ENCODE measurements around the gene C3orf20.

Gene C3orf20

GRCh38 chr3:14674841-14675240 lies at the start of gene C3orf20:
Gene C3orf20, plus strand, starts transcription at chr3:14675141. Its CDS starts 7,573 bp downstream, at chr3:14682714.
- DNase-seq = no peak

DNA sequence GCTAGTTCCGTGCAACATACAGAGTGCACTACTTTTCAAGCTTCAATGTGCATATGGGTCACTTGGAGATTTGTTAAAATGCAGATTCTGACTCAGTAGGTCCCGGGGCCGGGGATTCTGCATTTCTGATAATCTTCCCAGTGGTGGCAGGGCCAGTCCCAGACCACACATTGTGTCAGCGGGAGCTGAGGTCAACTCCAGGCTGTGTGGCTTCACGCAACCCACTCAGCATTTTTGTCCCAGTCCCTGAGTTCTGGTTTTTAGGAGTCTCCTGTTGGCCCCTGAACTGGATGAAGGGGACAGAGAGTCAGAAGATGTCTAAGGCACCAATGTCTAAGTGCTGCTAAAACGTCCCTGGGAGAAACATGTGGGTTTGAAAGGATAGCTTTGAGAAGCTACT lies 49.5 kb upstream of the C3orf20 start:
- no peak for DNase-seq

GRCh38 chr3:14627815-14628214 lies 47.1 kb upstream of the C3orf20 start:
- no peak for DNase-seq

- DNase-seq = no peak
These were observed 46.5 kb upstream of the C3orf20 start for GRCh38 chr3:14628406-14628805.

GRCh38 chr3:14630404-14631100 lies 44.4 kb upstream of the C3orf20 start:
- no peak for DNase-seq

- no peak for DNase-seq
These were observed 43.8 kb upstream of the C3orf20 start for GRCh38 chr3:14631101-14631497.

GRCh38 chr3:14631687-14632441 lies 43.1 kb upstream of the C3orf20 start:
- DNase-seq = no peak

DNA sequence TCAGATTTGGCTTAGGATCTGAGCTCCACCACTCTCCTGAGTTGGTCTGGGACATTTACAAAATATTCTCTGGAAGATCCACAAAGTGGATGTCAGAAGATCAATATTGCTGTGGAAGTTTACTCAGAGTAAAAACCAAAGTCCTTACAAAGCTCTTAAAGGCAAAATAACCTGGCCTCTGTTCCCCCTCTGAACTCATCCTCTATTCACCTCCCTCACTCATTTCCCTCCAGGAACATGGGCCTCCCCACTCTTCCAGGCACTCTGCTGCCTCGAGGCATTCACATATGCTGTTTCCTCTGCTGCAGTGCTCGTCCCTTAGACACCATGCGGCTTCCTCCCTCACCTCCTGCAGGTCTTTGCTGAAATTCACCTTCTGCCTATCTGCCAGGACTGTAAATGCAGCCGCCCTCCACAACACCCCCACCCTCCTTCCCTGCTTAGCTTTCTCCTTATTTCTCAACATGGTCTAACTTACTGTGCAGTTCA lies 42.5 kb upstream of the C3orf20 start:
- DNase-seq = no peak

GRCh38 chr3:14633417-14633816 lies 41.5 kb upstream of the C3orf20 start:
- DNase-seq = no peak

- DNase-seq = peak; percentile 57 to 63
These were observed 41.0 kb upstream of the C3orf20 start for GRCh38 chr3:14633819-14634424.

DNA sequence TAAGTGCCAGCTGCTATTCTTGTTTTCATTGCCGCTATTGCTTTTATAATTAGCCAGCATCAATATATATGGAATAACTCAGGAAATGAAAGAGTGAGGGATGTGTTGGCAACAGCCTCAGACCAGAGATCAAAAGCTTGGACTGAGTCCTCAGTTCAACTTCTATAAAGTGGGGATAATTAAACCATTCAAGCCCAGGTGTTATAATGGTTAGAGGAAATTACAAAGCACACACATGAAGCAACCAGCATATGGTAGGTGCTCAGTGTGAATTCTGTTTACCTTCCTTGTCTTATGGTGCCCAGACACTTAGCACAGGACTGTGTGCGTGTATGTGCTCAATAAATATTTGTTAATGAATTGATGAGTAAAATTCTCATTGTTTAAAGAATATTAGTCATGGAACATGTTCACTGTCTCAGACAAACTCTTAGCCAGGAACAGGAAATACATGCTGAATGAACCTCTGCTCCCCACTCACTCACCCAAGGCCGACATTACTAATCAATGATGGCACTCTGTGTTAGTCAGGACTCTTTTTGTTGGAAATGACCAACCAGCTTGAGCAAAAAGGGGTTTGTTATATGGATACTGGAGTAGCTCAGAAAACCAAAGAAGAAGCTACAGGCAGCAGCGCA lies 40.1 kb upstream of the C3orf20 start:
- no peak for DNase-seq

DNA sequence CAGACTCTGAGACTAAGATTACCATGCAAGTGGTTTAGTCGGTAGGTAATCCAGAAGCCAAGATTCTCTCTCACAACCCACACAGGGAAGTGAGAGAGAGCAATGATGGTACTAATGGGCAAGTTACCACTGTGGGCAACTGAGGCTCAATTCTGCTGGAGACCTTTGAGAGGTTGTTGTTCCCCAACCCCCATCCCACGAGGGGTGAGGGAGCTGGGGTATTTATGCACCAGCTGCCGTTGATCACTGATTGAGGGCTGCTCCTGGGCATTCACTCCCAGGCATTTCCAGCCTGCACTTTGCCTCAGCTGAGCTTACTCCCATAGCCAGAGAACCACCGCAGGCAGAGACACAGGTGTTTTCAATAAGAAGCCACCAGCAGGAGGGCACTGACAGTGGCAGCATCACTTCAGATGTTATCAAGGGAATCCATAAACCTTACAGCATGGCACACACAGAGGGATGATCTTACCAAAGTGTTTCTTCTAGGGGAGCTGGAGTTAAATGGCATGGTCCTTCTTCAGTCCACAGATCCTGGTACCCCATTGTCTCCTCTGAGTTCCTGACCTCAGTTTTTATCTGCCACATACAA lies 38.3 kb upstream of the C3orf20 start:
- no peak for DNase-seq

- no peak for DNase-seq
These were observed 34.8 kb upstream of the C3orf20 start for GRCh38 chr3:14640157-14640562.

DNA sequence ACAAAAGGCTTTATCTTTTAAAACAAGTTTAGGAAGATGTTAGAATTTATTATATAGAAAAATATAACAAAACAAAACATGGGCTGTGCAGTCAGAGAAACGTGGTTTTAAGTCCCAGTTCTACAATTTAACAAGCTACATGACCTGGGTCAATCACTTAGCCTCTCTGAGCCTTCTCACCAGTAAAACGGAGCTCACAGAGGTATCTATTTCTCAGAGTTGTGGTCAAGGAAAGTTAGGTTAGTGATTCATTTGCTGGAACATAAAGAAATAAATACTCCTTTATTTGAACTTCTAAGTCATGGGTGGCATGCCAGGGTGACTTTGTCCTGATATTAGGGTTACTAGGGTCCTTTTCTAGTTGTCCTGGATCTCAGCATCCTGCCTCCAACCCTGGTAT lies 34.2 kb upstream of the C3orf20 start:
- no peak for DNase-seq

GRCh38 chr3:14641346-14641745 lies 33.6 kb upstream of the C3orf20 start:
- DNase-seq = no peak

DNA sequence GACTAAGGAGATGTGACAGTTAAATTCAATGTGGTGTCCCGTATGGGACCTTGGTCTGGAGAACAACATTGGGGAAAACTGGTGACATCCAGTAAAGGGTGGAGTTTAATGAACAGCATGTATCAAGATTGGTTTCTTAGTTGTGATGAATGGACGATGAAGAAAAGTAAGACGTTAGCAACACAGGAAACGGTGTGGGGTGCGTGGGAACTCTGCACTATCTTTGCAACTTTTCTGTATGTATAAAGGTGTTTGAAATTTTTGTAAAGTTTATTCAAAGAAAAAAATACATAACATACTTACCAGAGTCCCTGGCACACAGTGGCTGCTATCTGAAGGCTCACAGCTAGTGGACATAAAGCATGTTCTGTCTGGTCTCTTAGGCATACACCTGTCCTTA lies 29.5 kb upstream of the C3orf20 start:
- DNase-seq = no peak

DNA sequence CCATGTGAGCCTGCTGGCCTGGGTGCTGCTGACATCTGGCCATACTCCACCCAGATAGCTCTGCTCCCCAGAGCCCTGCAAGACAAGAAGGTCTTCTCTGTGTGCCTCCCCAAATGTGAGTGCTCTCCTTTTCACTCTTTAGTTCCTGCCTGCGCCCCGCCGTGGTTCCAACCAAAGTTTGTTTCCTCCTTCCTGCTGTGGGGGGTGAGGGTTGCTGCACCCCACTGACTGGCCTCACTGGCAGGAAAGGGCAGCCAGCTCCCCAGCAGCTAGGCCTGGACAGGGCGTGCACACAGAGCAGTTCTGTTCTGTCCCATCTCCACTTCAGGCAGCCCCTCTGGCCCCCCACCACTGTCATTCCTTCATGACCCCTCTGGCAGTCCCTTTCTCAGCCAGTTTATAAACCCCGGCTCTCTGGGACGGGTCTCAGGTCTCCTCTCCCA lies 28.8 kb upstream of the C3orf20 start:
- DNase-seq = no peak

DNA sequence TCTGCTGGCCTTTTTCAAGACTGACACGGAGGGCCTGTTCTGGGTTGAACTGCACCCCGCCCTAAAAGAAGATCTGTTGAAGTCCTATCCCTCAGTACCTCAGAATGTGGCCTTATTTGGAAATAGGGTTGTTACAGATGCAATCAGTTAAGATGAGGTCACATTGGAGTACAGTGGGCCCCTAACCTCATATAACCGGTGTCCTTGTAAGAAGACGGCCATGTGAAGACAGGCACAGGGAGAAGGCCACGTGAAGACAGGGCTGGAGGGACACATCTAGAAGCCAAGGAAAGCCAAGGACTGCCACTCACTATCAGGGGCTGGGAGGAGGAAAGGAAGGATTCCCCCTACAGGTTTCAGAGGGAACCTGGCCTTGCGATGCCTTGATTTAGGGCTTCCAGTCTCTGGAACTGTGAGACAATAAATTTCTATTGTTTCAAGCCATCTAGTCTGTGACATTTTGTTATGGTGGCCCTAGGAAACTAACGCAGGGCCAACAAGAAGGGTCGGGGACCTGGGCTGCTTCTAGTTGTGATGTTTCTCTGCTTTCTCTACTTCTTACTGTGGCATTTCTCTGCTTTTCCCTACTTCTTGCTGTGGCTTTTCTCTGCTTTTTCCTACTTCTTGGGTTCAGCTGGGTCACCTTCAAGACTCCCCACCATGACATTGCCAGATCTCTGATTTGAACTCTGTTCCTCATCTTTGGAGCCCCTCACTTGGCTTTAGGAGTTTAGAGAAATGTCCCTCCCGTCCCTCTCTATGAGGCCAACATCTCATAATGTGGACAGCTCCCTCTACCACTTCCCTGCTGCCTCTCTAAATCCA lies 28.1 kb upstream of the C3orf20 start:
- DNase-seq = no peak

DNA sequence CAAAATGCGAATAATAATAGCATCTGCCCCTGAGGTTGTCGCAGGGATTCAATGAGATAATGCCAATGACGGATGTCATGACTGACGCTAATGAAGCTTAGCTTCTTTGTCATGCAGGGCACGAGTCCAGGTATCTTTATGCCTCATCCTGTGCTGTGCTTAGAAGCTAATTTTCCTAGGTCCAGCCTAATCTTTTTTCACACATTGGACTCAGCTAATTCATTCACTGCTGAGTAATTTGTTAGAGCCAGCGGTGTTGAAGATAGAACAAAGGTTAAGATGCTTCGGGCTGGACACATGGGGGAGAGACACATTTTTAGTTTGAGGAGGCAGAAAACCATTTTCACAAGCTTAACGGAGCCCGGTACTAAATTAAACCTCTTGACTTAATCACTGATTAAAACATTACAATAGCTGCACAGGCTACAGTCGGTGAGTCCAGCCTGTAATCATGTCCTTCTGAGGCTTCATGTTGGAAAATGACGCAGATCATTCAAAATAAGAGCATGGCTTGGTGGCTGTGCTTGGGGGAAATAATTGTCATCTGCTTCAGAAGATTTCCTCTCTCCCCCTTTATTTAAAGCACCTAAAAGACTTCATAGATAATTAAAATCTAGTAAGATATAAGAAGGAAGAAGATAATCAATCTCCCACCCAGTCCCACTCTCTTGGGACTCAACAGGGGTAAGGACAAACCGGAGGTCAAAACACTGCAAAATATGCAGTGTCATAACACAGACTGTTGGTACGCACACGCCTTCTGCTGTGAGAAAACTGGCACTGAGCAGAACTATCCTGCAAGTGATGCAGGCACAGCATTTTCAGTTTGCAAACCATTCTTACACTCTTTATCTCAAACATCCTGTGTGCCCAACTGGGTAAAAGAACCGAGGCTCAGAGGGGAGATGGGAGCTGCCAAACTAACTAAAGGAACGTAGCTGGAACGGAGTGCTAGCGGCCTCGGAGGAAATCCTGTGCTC lies 26.7 kb upstream of the C3orf20 start:
- DNase-seq = no peak

DNA sequence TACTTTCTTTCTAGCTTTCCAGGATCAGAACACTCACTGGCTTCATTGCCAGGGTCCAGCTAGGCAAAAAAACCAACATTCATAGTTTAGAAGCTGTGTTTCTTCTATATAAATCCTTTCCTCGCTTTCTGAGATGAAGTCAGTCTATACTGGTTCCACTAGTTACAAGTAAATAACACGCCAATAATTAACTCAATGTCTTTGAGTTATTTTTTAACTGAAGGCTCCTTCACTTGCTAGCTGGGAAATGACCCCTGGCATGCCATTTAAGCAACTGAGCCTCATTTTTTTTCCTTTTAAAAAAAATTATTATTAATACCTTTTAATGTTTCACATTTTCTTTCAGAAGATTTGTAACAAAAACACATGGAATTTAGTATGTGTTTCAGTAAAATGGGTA lies 25.5 kb upstream of the C3orf20 start:
- DNase-seq = no peak

- no peak for DNase-seq
These were observed 24.7 kb upstream of the C3orf20 start for GRCh38 chr3:14650193-14650592.

Data from CD4-positive, alpha-beta T cell treated with Interleukin-4 for 1 hour (primary cell).